H9 (cell line): ENCODE measurements around the gene PRDM11. TPM values are rescaled to one million over a fixed set of nuclear protein-coding genes. Genes with fewer than 3 reads are reported as not detected.

Experiments used
- DNase-seq: peaks from one replicate; pipeline ENCODE4 v3.0.0-alpha.2; 2017
- H2AFZ ChIP-seq: one replicate; pipeline ENCODE4 v1.6.1; 2013; ENCODE audit warnings: mild to moderate bottlenecking, low read length, control low read depth, moderate library complexity
- H2AK5ac ChIP-seq: 2 replicates; pipeline ENCODE4 v1.6.1; 2013; ENCODE audit warnings: low read length, control low read depth, mixed read lengths; ENCODE audit not compliant: insufficient read length
- H2BK120ac ChIP-seq: one replicate; pipeline ENCODE4 v1.6.1; 2013; ENCODE audit warnings: low read depth, mild to moderate bottlenecking, low read length, control low read depth, inconsistent platforms; ENCODE audit not compliant: poor library complexity, severe bottlenecking
- H2BK12ac ChIP-seq: 2 replicates; pipeline ENCODE4 v1.6.1; 2013; ENCODE audit warnings: low read length, control low read depth, mixed read lengths, low read depth; ENCODE audit not compliant: insufficient read length
- H2BK15ac ChIP-seq: 2 replicates; pipeline ENCODE4 v1.6.1; 2013; ENCODE audit warnings: low read depth, low read length, control low read depth
- H2BK20ac ChIP-seq: one replicate; pipeline ENCODE4 v1.6.1; 2013; ENCODE audit warnings: low read depth, mild to moderate bottlenecking, low read length, control low read depth, inconsistent platforms; ENCODE audit not compliant: poor library complexity, severe bottlenecking
- H2BK5ac ChIP-seq: 2 replicates; pipeline ENCODE4 v1.6.1; 2013; ENCODE audit warnings: low read length, control low read depth, mixed read lengths; ENCODE audit not compliant: insufficient read length
- H3K14ac ChIP-seq: 2 replicates; pipeline ENCODE4 v1.6.1; 2013; ENCODE audit warnings: low read length, control low read depth; ENCODE audit not compliant: insufficient read depth
- H3K18ac ChIP-seq: 2 replicates; pipeline ENCODE4 v1.6.1; 2013; ENCODE audit warnings: low read depth, mild to moderate bottlenecking, mixed read lengths, low read length, control low read depth; ENCODE audit not compliant: insufficient read length
- H3K23ac ChIP-seq: 2 replicates; pipeline ENCODE4 v1.6.1; 2013; ENCODE audit warnings: low read length, control low read depth, mixed read lengths, low read depth; ENCODE audit not compliant: insufficient read length
- H3K23me2 ChIP-seq: 2 replicates; pipeline ENCODE4 v1.6.1; 2013; ENCODE audit warnings: low read depth, mild to moderate bottlenecking, mixed read lengths, low read length, control low read depth; ENCODE audit not compliant: insufficient read length, poor library complexity, severe bottlenecking
- H3K27ac ChIP-seq: 2 replicates; pipeline ENCODE4 v1.5.1; 2013; ENCODE audit warnings: low read length, control low read depth, mixed read lengths, low read depth; ENCODE audit not compliant: insufficient read length
- H3K27me3 ChIP-seq: 2 replicates; pipeline ENCODE4 v1.6.1; 2013; ENCODE audit warnings: low read length, control low read depth, inconsistent platforms; ENCODE audit not compliant: insufficient read depth
- H3K4ac ChIP-seq: 2 replicates; pipeline ENCODE4 v1.6.1; 2013; ENCODE audit warnings: low read depth, mild to moderate bottlenecking, control low read depth, inconsistent platforms, low read length, moderate library complexity
- H3K4me1 ChIP-seq: 2 replicates; pipeline ENCODE4 v1.6.1; 2013; ENCODE audit warnings: low read length, control low read depth, inconsistent platforms; ENCODE audit not compliant: insufficient read depth
- H3K4me2 ChIP-seq: 2 replicates; pipeline ENCODE4 v1.6.1; 2013; ENCODE audit warnings: low read length, control low read depth, mixed read lengths; ENCODE audit not compliant: insufficient read length, insufficient read depth
- H3K56ac ChIP-seq: 2 replicates; pipeline ENCODE4 v1.6.1; 2013; ENCODE audit warnings: low read depth, mild to moderate bottlenecking, mixed read lengths, low read length, control low read depth; ENCODE audit not compliant: insufficient read length
- H3K79me1 ChIP-seq: 2 replicates; pipeline ENCODE4 v1.6.1; 2013; ENCODE audit warnings: low read depth, mild to moderate bottlenecking, moderate library complexity, low read length, control low read depth, inconsistent platforms; ENCODE audit not compliant: insufficient read depth, poor library complexity, severe bottlenecking
- H3K79me2 ChIP-seq: 2 replicates; pipeline ENCODE4 v1.6.1; 2013; ENCODE audit warnings: low read length, control low read depth, inconsistent platforms; ENCODE audit not compliant: insufficient read depth
- H3K9ac ChIP-seq: 2 replicates; pipeline ENCODE4 v1.6.1; 2013; ENCODE audit warnings: low read length, control low read depth, mixed read lengths; ENCODE audit not compliant: insufficient read length; ENCODE audit errors: extremely low read depth
- H3K9me3 ChIP-seq: one replicate; pipeline ENCODE4 v1.6.1; 2013; ENCODE audit warnings: low read depth, low read length, inconsistent platforms; ENCODE audit not compliant: control insufficient read depth
- H3T11ph ChIP-seq: one replicate; pipeline ENCODE4 v1.6.1; 2013; ENCODE audit warnings: mild to moderate bottlenecking, low read length, control low read depth, inconsistent platforms
- H4K20me1 ChIP-seq: one replicate; pipeline ENCODE4 v1.6.1; 2013; ENCODE audit not compliant: control insufficient read depth, insufficient read length, insufficient read depth
- H4K5ac ChIP-seq: 2 replicates; pipeline ENCODE4 v1.6.1; 2013; ENCODE audit warnings: low read depth, mild to moderate bottlenecking, mixed read lengths, low read length, control low read depth; ENCODE audit not compliant: insufficient read length
- H4K8ac ChIP-seq: replicated peaks from 2 replicates; pipeline ENCODE4 v1.6.1; 2013; ENCODE audit warnings: low read length, control low read depth, mixed read lengths, low read depth; ENCODE audit not compliant: insufficient read length
- H4K91ac ChIP-seq: 2 replicates; pipeline ENCODE4 v1.6.1; 2013; ENCODE audit warnings: low read depth, mild to moderate bottlenecking, moderate library complexity, mixed read lengths, low read length, control low read depth; ENCODE audit not compliant: insufficient read length
- H3K27ac Mint-ChIP-seq, 3 experiments: 2 replicates in 2 of 3; 3 replicates in 1 of 3; pipeline ENCODE4 v1.8.0; 2020 to 2021; ENCODE audit warnings: mixed read lengths in 3 of 3, mild to moderate bottlenecking in 1 of 3, moderate library complexity in 1 of 3
- H3K27me3 Mint-ChIP-seq: 2 replicates; pipeline ENCODE4 v1.8.0; 2021; ENCODE audit warnings: low read depth, mild to moderate bottlenecking, moderate library complexity, mixed read lengths
- H3K36me3 Mint-ChIP-seq, 3 experiments: 2 replicates in 2 of 3; 3 replicates in 1 of 3; pipeline ENCODE4 v1.8.0; 2020 to 2021; ENCODE audit warnings: low read depth in 3 of 3, mixed read lengths in 3 of 3; ENCODE audit not compliant: insufficient read depth in 1 of 3
- H3K4me1 Mint-ChIP-seq, 2 experiments: 2 replicates each; pipeline ENCODE4 v1.8.0; 2020; ENCODE audit warnings: mixed read lengths in 2 of 2
- H3K4me3 Mint-ChIP-seq, 2 experiments: 2 replicates in 1 of 2; 3 replicates in 1 of 2; pipeline ENCODE4 v1.8.0; 2020 to 2021; ENCODE audit warnings: mild to moderate bottlenecking in 2 of 2, mixed read lengths in 2 of 2, moderate library complexity in 1 of 2
- H3K9me3 Mint-ChIP-seq, 2 experiments: 2 replicates in 1 of 2; 3 replicates in 1 of 2; pipeline ENCODE4 v1.8.0; 2020; ENCODE audit warnings: mild to moderate bottlenecking in 2 of 2, mixed read lengths in 2 of 2, moderate library complexity in 1 of 2
- CTCF ChIP-seq: fragments of 200-600 bp; sonication (generic); conservative IDR thresholded peaks from 3 replicates; pipeline ENCODE4 v1.8.0; 2021; ENCODE audit warnings: antibody characterized with exemption, mild to moderate bottlenecking
- WGBS: extraction: QIAGEN DNeasy Blood & Tissue Kit; methylation state at CpG from one replicate; pipeline ENCODE4 v1.1.7; 2013; ENCODE audit warnings: missing lambda C conversion rate, low lambda C conversion rate, mixed read lengths; ENCODE audit not compliant: insufficient read length; ENCODE audit errors: extremely low coverage; 5-methylcytosine and 5-hydroxymethylcytosine counted together
- total RNA-seq: library from RNA; stranded (reverse); gene quantifications from 2 replicates; pipeline ENCODE4 v1.2.1, GENCODE V29; 2021

The PRDM11 gene
- total RNA-seq, 1 experiment from 2014 or later = 11.5 TPM

- no CpG with 5 or more reads among the region's 6 CpGs for WGBS
Measured at GRCh38 chr11:45098929-45099328, 47.5 kb upstream of the PRDM11 start.

More at GRCh38 chr11:45098929-45099328, 47.5 kb upstream of the PRDM11 start:
- Histone ChIP-seq H3K23me2 (no peaks in the 10 kb centered on the region), H3K27ac (no peak overlapping the region), H3K4me2 (no peak overlapping the region), H3K9me3 (no peaks in the 10 kb centered on the region), H3K23ac (no peak overlapping the region), H3K79me2 (no peaks in the 10 kb centered on the region), H3K14ac (no peak overlapping the region), H2AK5ac (no peak overlapping the region), H3K9ac (no peak overlapping the region), H3K4me1 (no peaks in the 10 kb centered on the region), H2BK20ac (no peak overlapping the region), H4K8ac (no peak overlapping the region), H4K5ac (no peak overlapping the region), H2AFZ (no peak overlapping the region), H2BK15ac (no peak overlapping the region), H3T11ph (no peak overlapping the region), H2BK5ac (no peak overlapping the region), H3K79me1 (no peaks in the 10 kb centered on the region), H3K18ac (no peak overlapping the region), H2BK12ac (no peak overlapping the region), H4K91ac (no peak overlapping the region), H4K20me1 (no peaks in the 10 kb centered on the region), H2BK120ac (no peak overlapping the region), H3K4ac (no peak overlapping the region), H3K56ac (no peak overlapping the region), H3K27me3 (no peaks in the 10 kb centered on the region)
- TF ChIP-seq CTCF = no peak
- Mint-ChIP-seq H3K4me3 (no peak overlapping the region), H3K4me1 (peaks cover 17 to 37% of the 10 kb centered on the region in 2 experiments), H3K27me3 (peaks cover 12% of the 10 kb centered on the region), H3K36me3 (no peaks in the 10 kb centered on the region), H3K9me3 (no peaks in the 10 kb centered on the region), H3K27ac (no peak overlapping the region)
- no peak for DNase-seq
